WTC11 (cell line): Measurements from ENCODE around the gene INAFM2. TPM values are rescaled to one million over a fixed set of nuclear protein-coding genes. Genes with fewer than 3 reads are reported as not detected.

ENCODE experiments used
- ATAC-seq: fragments of 200-7000 bp; cut with Tn5 transposase; 2 replicates; pipeline ENCODE4 v1.10.0; 2021; ENCODE audit warnings: mild to moderate bottlenecking, moderate library complexity
- CTCF ChIA-PET: fragments of 300-600 bp; sonication (Branson Sonifier 250); formaldehyde crosslinking; loops from one replicate; lab custom pipeline; 2021; ENCODE audit warnings: antibody characterized with exemption; lab: Charles Lee
- POLR2A ChIA-PET: fragments of 350-600 bp; sonication (Branson Sonifier 250); formaldehyde crosslinking; loops from one replicate; lab custom pipeline; 2021; ENCODE audit warnings: antibody characterized with exemption; lab: Charles Lee
- DNase-seq: peaks from one replicate; pipeline ENCODE4 v3.0.0; 2021; ENCODE audit warnings: low spot score
- H3K27ac Mint-ChIP-seq: 2 replicates; pipeline ENCODE4 v1.8.0; 2021; ENCODE audit warnings: mixed read lengths
- H3K27me3 Mint-ChIP-seq: 2 replicates; pipeline ENCODE4 v1.8.0; 2021; ENCODE audit warnings: low read depth, mild to moderate bottlenecking, moderate library complexity, mixed read lengths
- H3K36me3 Mint-ChIP-seq: 2 replicates; pipeline ENCODE4 v1.8.0; 2021; ENCODE audit warnings: mixed read lengths
- H3K4me1 Mint-ChIP-seq: 2 replicates; pipeline ENCODE4 v1.8.0; 2022; ENCODE audit warnings: mixed read lengths
- H3K4me3 Mint-ChIP-seq: 2 replicates; pipeline ENCODE4 v1.8.0; 2021; ENCODE audit warnings: mild to moderate bottlenecking, moderate library complexity, mixed read lengths
- H3K9me3 Mint-ChIP-seq: 2 replicates; pipeline ENCODE4 v1.8.0; 2021; ENCODE audit warnings: mixed read lengths
- ATF6 ChIP-seq: sonication (generic); formaldehyde crosslinking; IDR thresholded peaks from 2 replicates; pipeline ENCODE4 v1.8.1; 2023; ENCODE audit warnings: mild to moderate bottlenecking, missing genetic modification reagents
- CTCF ChIP-seq: fragments of 200-600 bp; IDR thresholded peaks from 2 replicates; pipeline ENCODE4 v1.8.0; 2022; ENCODE audit warnings: antibody characterized with exemption
- E2F5 ChIP-seq: sonication (generic); formaldehyde crosslinking; IDR thresholded peaks from 2 replicates; pipeline ENCODE4 v1.8.1; 2022; ENCODE audit warnings: mild to moderate bottlenecking, moderate library complexity, missing genetic modification reagents
- FOXK1 ChIP-seq: sonication (generic); formaldehyde crosslinking; IDR thresholded peaks from 2 replicates; pipeline ENCODE4 v1.8.0; 2022; ENCODE audit warnings: mild to moderate bottlenecking, moderate library complexity, missing genetic modification reagents
- IRF1 ChIP-seq: sonication (generic); formaldehyde crosslinking; IDR thresholded peaks from 2 replicates; pipeline ENCODE4 v1.8.0; 2023; ENCODE audit warnings: missing genetic modification reagents
- JUN ChIP-seq: sonication (generic); formaldehyde crosslinking; IDR thresholded peaks from 2 replicates; pipeline ENCODE4 v1.8.0; 2023; ENCODE audit warnings: mild to moderate bottlenecking, missing genetic modification reagents
- NR3C1 ChIP-seq: sonication (generic); formaldehyde crosslinking; conservative IDR thresholded peaks from 2 replicates; pipeline ENCODE4 v1.8.1; 2023; ENCODE audit warnings: low read depth, mild to moderate bottlenecking, missing genetic modification reagents
- PRDM15 ChIP-seq: sonication (generic); formaldehyde crosslinking; IDR thresholded peaks from 2 replicates; pipeline ENCODE4 v1.8.0; 2022; ENCODE audit warnings: missing genetic modification reagents
- SP1 ChIP-seq: sonication (generic); formaldehyde crosslinking; conservative IDR thresholded peaks from 2 replicates; pipeline ENCODE4 v1.8.1; 2022; ENCODE audit warnings: missing genetic modification reagents
- ZBTB21 ChIP-seq: sonication (generic); formaldehyde crosslinking; IDR thresholded peaks from 2 replicates; pipeline ENCODE4 v1.8.1; 2023; ENCODE audit warnings: mild to moderate bottlenecking, missing genetic modification reagents, borderline replicate concordance
- ZNF121 ChIP-seq: sonication (generic); formaldehyde crosslinking; IDR thresholded peaks from 2 replicates; pipeline ENCODE4 v1.8.0; 2023; ENCODE audit warnings: missing genetic modification reagents
- ZNF671 ChIP-seq: fragments of 250-450 bp; sonication (Bioruptor Pico); IDR thresholded peaks from 2 replicates; pipeline ENCODE4 v1.8.0; 2021; ENCODE audit warnings: mild to moderate bottlenecking
- total RNA-seq: library from RNA; stranded (reverse); gene quantifications from 3 replicates; pipeline ENCODE4 v1.2.3, GENCODE V29; 2021

The INAFM2 gene
- total RNA-seq, 1 experiment from 2014 or later = 34.2 TPM

- peak; percentile 67 for ATAC-seq
- H3K27me3 Mint-ChIP-seq = peaks cover 14% of the 10 kb centered on the region
- CTCF ChIA-PET = interaction anchor here (0.5 to 17.8 kb wide), 22 partner anchors 9 to 270 kb away, joined by 3 to 690 read pairs (median 8); partner anchors contain the start of genes ANKRD63, CCDC9B, INAFM2 and PAK6
- POLR2A ChIA-PET = interaction anchor here (1.5 kb wide), 1 partner anchor 31 kb away, joined by 8 read pairs; no protein-coding TSS in a partner anchor
- peak; percentile 85 for DNase-seq
- TF ChIP-seq SP1 (CRISPR knock-in tag) (peak; percentile 34; the same call in 1 of the 2 replicates), ZNF121 (CRISPR knock-in tag) (0 out of 2 replicates have a peak, but pooled peaks have one; percentile 37), E2F5 (CRISPR knock-in tag) (no peak), CTCF (peak; percentile 63; the same call in 1 of the 2 replicates)
- no peak overlapping the region for H3K27ac Mint-ChIP-seq
- H3K4me3 Mint-ChIP-seq = no peak overlapping the region; the same call in 1 of the 2 replicates
- peaks cover 35% of the 10 kb centered on the region for H3K4me1 Mint-ChIP-seq
- no peaks in the 10 kb centered on the region for H3K36me3 Mint-ChIP-seq
- H3K9me3 Mint-ChIP-seq = no peaks in the 10 kb centered on the region
Measured at GRCh38 chr15:40310001-40310959, 13.2 kb upstream of the INAFM2 start.

GRCh38 chr15:40310993-40311392 lies 12.5 kb upstream of the INAFM2 start:
- Mint-ChIP-seq H3K4me1 (peaks cover 35% of the 10 kb centered on the region), H3K9me3 (no peaks in the 10 kb centered on the region), H3K4me3 (no peak overlapping the region), H3K27me3 (peaks cover 19% of the 10 kb centered on the region), H3K36me3 (no peaks in the 10 kb centered on the region), H3K27ac (no peak overlapping the region)
- CTCF ChIA-PET = interaction anchor here (0.9 to 17.8 kb wide), 6 partner anchors 10 to 229 kb away, joined by 3 to 690 read pairs (median 68); partner anchors contain the start of genes ANKRD63 and INAFM2
- POLR2A ChIA-PET = no interaction called here
- ATAC-seq (no peak), DNase-seq (no peak)
- no peak for TF ChIP-seq ATF6 (CRISPR knock-in tag)
- no peak for TF ChIP-seq PRDM15 (CRISPR knock-in tag)
- no peak for TF ChIP-seq FOXK1 (CRISPR knock-in tag)
- no peak for TF ChIP-seq NR3C1
- no peak for TF ChIP-seq JUN (CRISPR knock-in tag)
- no peak for TF ChIP-seq IRF1
- TF ChIP-seq ZNF671 (CRISPR knock-in tag) = no peak
- no peak for TF ChIP-seq ZBTB21 (CRISPR knock-in tag)
- no peak for TF ChIP-seq ZNF121 (CRISPR knock-in tag)
- TF ChIP-seq SP1 (CRISPR knock-in tag) = no peak
